Right lobe of liver (tissue), 4 donors: ENCODE data around the gene FBXO2.

ENCODE experiments used
- POLR2A ChIP-seq: fragments of 450-650 bp; IDR thresholded peaks from one replicate; pipeline ENCODE4 v1.6.1; 2017; ENCODE audit warnings: antibody characterized with exemption, mild to moderate bottlenecking
- TF ChIP-seq, protein P1 (sequence below), 4 donors: fragments of 200-600 bp in 3 of 4; fragments of 450-650 bp in 1 of 4; IDR thresholded peaks; one replicate each; pipeline versions ENCODE4 v1.5.1 to v1.8.0; 2016 to 2022; ENCODE audit warnings: antibody characterized with exemption in 4 of 4, mild to moderate bottlenecking in 2 of 4
- donor health status: DM: no; HTN: no; CAD: no.
- donor health status: DM: no; HTN: no; CAD: no.
- donor health status: DM: no; HTN: yes; CAD: no.

DNA sequence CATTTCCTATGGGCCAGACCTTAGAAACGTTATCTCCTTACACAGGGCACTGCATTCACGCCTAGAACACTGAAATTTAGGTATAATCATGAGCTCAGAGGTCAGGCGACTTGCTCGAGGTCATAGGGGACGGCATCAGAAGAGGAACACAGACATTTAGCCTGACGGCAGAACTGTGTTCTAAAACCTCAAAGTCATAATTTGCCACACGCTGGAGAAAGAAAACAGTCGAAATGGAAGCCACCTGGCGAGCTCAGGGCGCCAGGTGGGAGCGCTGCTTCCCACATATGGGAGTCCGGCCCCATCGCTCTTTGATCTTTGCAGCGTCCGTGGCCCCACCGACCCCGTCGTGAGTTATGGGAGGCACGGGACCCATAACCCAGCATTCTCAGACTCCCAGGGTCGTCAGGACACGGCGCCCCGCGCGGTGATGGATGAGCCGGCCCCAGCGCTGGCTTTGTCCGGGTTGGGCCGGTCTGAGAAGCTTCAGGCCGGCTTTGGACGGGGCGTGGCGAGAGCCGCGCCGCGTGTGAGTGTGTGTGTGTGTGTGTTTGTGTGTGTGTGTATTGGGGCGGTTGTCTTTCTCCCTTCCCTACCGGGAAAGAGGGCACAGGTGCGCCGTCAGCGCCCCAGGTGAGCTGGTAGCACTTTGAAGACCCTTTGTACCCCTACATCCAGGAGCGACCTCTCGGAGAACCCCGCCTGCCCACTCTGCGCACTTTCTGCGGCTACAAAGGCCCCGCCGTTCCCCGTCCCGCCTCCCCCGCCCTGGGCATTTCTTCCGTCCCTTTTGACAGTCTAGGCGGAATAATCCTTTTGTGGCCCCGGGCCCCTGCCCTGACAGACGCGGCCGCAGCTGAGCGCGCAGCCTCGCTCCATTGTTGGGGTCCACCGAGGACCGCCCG lies 36.4 kb upstream of the FBXO2 start:
- TF ChIP-seq, protein P1, sequence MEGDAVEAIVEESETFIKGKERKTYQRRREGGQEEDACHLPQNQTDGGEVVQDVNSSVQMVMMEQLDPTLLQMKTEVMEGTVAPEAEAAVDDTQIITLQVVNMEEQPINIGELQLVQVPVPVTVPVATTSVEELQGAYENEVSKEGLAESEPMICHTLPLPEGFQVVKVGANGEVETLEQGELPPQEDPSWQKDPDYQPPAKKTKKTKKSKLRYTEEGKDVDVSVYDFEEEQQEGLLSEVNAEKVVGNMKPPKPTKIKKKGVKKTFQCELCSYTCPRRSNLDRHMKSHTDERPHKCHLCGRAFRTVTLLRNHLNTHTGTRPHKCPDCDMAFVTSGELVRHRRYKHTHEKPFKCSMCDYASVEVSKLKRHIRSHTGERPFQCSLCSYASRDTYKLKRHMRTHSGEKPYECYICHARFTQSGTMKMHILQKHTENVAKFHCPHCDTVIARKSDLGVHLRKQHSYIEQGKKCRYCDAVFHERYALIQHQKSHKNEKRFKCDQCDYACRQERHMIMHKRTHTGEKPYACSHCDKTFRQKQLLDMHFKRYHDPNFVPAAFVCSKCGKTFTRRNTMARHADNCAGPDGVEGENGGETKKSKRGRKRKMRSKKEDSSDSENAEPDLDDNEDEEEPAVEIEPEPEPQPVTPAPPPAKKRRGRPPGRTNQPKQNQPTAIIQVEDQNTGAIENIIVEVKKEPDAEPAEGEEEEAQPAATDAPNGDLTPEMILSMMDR (IDR thresholded peaks at IDR 0.05): no peak
- no peak for TF ChIP-seq POLR2A
